GM10248 (cell line): Measurements from ENCODE around the gene DCBLD1.

Experiments
- CTCF ChIA-PET: fragments of 300-600 bp; sonication (Branson Sonifier 250); formaldehyde crosslinking; extraction: SDS; loops from one replicate; lab custom pipeline; 2021; ENCODE audit warnings: antibody characterized with exemption; lab: Yijun Ruan, JAX
- POLR2A ChIA-PET: fragments of 350-650 bp; sonication (Branson Sonifier 250); formaldehyde crosslinking; extraction: SDS; loops from one replicate; lab custom pipeline; 2020; ENCODE audit warnings: antibody characterized with exemption; lab: Yijun Ruan, JAX
- DNase-seq: peaks from one replicate; pipeline ENCODE4 v3.0.0; 2012; ENCODE audit errors: extremely low spot score
- TF ChIP-seq, protein P1 (sequence below): IDR thresholded peaks from 2 replicates; pipeline ENCODE4 v1.5.1; 2012; ENCODE audit warnings: mild to moderate bottlenecking, low read depth; ENCODE audit errors: extremely low read depth, missing control alignments, control extremely low read depth

The DCBLD1 gene

DNA sequence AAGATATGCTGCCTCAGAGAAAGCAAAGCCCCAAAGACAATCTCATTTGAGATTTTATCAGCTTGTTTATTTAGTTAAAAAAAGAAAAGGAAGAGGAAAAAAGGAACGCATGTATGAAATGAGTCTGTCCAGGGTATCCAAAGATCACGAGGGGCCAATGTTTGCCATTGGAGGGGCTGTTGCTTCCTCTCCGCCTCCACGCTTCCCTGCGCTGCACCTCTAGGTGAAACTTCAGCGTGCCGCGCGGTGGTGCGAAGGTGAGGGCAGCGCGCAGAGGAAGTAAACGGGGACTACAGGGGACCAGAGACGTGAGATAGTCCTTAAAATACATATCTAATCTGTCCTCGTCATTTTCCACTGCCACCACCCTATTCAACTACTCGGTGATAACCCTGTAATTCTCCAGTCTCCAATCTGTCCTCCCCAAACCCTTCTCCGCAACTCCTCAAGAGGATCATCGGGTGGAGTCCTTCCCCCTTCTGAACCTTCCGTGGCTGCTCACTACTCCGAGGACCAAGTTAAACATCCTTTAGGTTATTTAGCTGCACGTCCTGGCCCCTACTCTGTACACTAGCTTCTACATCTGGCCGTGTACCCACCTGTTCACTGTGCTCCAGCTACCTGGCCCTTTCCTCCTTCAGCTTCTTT is 1.1 kb upstream of the DCBLD1 start:
- TF ChIP-seq, protein P1, sequence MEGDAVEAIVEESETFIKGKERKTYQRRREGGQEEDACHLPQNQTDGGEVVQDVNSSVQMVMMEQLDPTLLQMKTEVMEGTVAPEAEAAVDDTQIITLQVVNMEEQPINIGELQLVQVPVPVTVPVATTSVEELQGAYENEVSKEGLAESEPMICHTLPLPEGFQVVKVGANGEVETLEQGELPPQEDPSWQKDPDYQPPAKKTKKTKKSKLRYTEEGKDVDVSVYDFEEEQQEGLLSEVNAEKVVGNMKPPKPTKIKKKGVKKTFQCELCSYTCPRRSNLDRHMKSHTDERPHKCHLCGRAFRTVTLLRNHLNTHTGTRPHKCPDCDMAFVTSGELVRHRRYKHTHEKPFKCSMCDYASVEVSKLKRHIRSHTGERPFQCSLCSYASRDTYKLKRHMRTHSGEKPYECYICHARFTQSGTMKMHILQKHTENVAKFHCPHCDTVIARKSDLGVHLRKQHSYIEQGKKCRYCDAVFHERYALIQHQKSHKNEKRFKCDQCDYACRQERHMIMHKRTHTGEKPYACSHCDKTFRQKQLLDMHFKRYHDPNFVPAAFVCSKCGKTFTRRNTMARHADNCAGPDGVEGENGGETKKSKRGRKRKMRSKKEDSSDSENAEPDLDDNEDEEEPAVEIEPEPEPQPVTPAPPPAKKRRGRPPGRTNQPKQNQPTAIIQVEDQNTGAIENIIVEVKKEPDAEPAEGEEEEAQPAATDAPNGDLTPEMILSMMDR = no peak
- CTCF ChIA-PET = interaction anchor here (1.2 to 5.1 kb wide), 10 partner anchors 10 to 124 kb away, joined by 3 to 35 read pairs (median 4); no protein-coding TSS in a partner anchor
- peak; percentile 20 for DNase-seq
- POLR2A ChIA-PET = no interaction called here

DNA sequence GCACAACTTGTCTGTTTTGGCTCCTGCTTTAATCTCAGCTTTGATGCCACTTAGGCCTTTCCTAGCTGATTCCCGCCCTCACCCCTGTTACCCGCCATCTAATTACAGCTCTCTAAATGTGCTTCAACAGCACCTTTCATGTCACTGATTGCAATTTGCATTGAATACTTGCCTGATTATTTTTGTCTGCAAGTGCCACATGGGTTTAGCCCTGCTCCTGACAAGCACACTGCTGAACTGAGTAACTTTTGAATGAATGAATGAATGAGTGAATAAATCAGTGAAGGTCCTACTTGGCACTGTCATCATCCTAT is 591 bp upstream of the DCBLD1 start:
- POLR2A ChIA-PET = no interaction called here
- no peak for DNase-seq
- CTCF ChIA-PET = interaction anchor here (1.2 to 5.1 kb wide), 4 partner anchors 11 to 123 kb away, joined by 4 to 35 read pairs (median 5); no protein-coding TSS in a partner anchor
- TF ChIP-seq, protein P1 = no peak

DNA sequence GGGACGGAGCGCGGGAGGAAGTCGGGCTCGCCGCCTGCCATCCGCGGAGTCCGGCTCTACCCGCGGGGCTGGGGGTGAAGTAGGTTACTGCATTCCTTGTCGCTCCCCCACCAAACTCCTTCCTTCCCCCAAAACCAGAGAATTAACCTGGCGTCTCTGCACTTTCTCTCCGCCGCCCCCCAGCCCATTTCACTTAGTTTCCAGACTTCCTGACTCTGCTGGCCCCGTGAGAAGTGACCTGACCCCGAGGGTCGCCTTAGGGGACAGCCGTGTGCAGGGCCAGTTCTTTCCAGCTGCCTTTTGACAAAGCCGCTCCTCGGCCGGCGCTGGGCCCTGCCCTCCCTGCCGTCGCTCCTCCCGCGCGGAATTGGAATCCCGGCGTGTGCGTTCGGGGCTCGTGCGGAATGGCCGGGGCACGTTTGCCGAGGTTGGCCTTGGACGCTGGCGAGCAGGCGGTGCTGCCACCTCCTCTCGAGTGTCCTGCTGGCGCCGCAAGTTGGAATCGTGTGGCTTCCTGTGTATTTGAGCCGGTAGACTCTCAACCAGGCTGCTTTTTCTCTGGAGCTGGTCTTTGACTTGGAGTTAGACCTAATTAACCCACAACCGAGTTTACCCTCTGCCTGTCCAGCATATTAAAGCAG is 650 bp downstream of the DCBLD1 start:
- TF ChIP-seq, protein P1 = no peak
- POLR2A ChIA-PET = no interaction called here
- CTCF ChIA-PET = interaction anchor here (1.0 to 1.7 kb wide), 5 partner anchors 10 to 34 kb away, joined by 3 to 6 read pairs (median 3); no protein-coding TSS in a partner anchor
- peak; percentile 37 for DNase-seq

DNA sequence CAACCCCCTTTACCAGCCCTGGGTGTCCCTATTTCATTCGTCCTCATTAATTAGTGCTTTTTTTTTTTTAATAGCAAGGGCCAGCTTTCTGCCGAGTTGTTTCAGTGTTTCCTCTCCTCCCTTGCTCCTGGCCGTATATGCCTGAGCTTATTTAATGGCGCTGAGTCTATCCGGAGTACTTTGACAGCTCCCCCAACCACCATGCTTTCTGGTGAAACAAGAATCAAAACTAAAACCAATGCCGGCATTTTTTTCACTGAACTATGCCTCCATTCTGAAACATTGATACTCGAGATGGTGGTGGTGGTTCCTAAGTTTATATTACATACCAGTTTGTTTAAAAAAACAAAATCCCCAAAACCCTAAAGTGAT is 1.2 kb downstream of the DCBLD1 start:
- ChIA-PET POLR2A (no interaction called here), CTCF (interaction anchor here (1.1 to 3.3 kb wide), 6 partner anchors 8 to 121 kb away, joined by 3 to 14 read pairs (median 4); no protein-coding TSS in a partner anchor)
- peak; percentile 58 for DNase-seq
- TF ChIP-seq, protein P1 = no peak

DNA sequence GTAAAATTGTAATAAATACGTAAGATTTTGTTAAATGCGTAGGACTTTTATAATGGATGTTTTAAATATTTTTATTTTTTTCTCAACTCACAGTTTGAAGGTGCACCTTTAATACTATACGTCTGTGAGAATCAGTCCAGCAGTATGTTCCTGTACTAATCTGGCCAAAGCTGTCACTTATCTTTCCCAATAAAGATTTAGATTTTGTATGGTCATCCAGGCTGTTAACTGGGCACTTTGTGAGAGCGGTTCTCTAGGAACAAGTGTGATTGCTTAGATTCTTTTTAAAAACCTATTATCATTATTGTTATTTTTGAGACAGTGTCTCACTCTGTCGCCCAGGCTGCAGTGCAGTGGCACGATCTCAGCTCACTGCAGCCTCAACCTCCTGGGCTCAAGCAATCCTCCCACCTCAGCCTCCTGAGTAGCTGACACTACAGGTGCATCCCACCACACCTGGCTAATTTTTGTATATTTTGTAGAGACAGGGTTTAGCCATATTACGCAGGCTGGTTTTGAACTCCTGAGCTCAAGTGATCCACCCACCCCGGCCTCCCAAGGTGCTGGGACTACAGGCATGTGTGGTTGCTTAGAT is 1.7 kb downstream of the DCBLD1 start:
- TF ChIP-seq, protein P1 = no peak
- ChIA-PET POLR2A (no interaction called here), CTCF (interaction anchor here (1.1 to 3.3 kb wide), 6 partner anchors 9 to 121 kb away, joined by 3 to 14 read pairs (median 3); no protein-coding TSS in a partner anchor)
- DNase-seq = no peak

DNA sequence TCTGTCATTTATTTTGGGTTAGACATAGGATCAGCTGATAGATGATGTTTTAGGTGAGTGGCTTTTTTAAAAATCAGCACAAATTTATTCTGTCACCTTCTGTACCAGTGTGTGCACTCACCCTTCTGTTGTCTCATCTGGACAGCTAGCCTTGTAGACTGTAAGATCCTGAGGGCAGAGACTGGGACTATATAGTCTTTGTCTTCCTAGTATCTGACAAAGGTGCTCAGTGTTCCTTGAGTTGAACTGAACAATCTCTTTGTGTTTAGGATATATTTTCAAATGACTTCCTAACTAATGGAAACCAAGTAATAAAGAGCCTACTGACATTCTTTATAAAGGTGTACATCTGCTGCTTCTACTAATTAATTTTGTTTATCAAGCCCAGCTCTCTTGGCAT is 3.0 kb downstream of the DCBLD1 start:
- ChIA-PET POLR2A (no interaction called here), CTCF (interaction anchor here (1.1 to 3.3 kb wide), 4 partner anchors 11 to 120 kb away, joined by 3 to 14 read pairs (median 3); no protein-coding TSS in a partner anchor)

More for the DNA sequence above, 3.0 kb downstream of the DCBLD1 start:
- no peak for DNase-seq
- TF ChIP-seq, protein P1 = no peak
